ENCODE results near the gene SCGB2A2. TPM values are rescaled to one million over a fixed set of nuclear protein-coding genes. Genes with fewer than 3 reads are reported as not detected.

The SCGB2A2 gene
- total RNA-seq, 1 experiment from 2014 or later: not detected

DNA sequence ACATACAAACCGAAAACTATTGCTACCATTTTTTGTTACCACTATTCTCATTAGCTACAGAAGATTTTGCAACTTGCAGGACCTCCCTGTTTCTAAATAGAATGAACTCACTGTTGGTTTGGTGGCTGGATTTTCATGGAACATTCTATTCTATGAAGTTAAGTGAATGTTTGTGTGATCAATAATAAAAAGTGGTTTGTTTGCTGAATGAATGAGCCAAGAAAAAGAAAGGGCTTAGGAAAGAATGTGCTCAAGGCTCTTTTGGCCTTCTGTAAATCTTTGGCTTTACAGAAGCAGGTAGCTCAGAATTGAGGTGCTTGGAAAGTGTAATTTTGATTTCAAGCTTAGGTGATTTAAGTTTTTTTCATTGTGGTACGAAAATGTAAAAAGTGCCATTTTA lies 33.8 kb upstream of the SCGB2A2 start:
- Mint-ChIP-seq H3K4me1 (ENCODE audit: low read depth, unreplicated experiment) (no peaks in the 10 kb centered on the region), H3K27me3 (ENCODE audit: unreplicated experiment) (peaks cover 88% of the 10 kb centered on the region), H3K9me3 (ENCODE audit: low read depth, unreplicated experiment) (no peaks in the 10 kb centered on the region), H3K36me3 (ENCODE audit: insufficient read depth, unreplicated experiment) (no peaks in the 10 kb centered on the region), H3K27ac (ENCODE audit: unreplicated experiment) (no peak overlapping the region), H3K4me3 (ENCODE audit: low read depth, unreplicated experiment) (no peak overlapping the region)
- intact Hi-C loops (cut with micrococcal nuclease; ENCODE audit: unreplicated experiment): no loop called here
- no TSS peak for BruUV-seq (replicated peaks)
- no peak for DNase-seq
- TF ChIP-seq, protein P1, sequence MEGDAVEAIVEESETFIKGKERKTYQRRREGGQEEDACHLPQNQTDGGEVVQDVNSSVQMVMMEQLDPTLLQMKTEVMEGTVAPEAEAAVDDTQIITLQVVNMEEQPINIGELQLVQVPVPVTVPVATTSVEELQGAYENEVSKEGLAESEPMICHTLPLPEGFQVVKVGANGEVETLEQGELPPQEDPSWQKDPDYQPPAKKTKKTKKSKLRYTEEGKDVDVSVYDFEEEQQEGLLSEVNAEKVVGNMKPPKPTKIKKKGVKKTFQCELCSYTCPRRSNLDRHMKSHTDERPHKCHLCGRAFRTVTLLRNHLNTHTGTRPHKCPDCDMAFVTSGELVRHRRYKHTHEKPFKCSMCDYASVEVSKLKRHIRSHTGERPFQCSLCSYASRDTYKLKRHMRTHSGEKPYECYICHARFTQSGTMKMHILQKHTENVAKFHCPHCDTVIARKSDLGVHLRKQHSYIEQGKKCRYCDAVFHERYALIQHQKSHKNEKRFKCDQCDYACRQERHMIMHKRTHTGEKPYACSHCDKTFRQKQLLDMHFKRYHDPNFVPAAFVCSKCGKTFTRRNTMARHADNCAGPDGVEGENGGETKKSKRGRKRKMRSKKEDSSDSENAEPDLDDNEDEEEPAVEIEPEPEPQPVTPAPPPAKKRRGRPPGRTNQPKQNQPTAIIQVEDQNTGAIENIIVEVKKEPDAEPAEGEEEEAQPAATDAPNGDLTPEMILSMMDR (IDR thresholded peaks at IDR 0.05; ENCODE audit: unreplicated experiment): no peak
- CTCF ChIA-PET: no interaction called here

DNA sequence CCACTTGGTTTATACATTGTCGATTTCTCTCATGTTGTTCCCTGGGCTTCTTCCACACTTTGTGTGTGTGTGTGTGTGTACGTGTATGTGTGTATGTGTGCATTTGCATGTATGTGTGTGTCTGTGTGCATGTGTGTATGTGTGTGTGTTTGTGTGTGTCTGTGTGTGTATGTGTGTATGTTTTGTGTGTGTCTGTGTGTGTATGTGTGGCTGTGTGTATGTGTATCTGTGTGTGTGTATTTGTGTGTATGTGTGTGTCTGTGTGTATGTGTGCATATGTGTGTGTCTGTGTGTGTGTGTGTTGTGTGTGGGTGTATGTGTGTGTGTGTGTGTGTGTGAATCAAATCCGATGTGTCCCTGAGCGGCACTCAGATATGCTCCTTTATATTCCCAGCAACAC lies 32.5 kb upstream of the SCGB2A2 start:
- CTCF ChIA-PET: interaction anchor here (0.8 kb wide), 1 partner anchor 232 kb away, joined by 4 read pairs; no protein-coding TSS in a partner anchor
- H3K9me3 Mint-ChIP-seq (ENCODE audit: low read depth, unreplicated experiment): no peaks in the 10 kb centered on the region
- H3K36me3 Mint-ChIP-seq (ENCODE audit: insufficient read depth, unreplicated experiment): no peaks in the 10 kb centered on the region
- no peak overlapping the region for H3K4me3 Mint-ChIP-seq (ENCODE audit: low read depth, unreplicated experiment)
- H3K27me3 Mint-ChIP-seq (ENCODE audit: unreplicated experiment): peaks cover 81% of the 10 kb centered on the region
- no peak for DNase-seq
- H3K27ac Mint-ChIP-seq (ENCODE audit: unreplicated experiment): no peak overlapping the region
- no TSS peak for BruUV-seq (replicated peaks)
- intact Hi-C loops (cut with micrococcal nuclease; ENCODE audit: unreplicated experiment): no loop called here
- no peaks in the 10 kb centered on the region for H3K4me1 Mint-ChIP-seq (ENCODE audit: low read depth, unreplicated experiment)
- TF ChIP-seq, protein P1 (IDR thresholded peaks at IDR 0.05; ENCODE audit: unreplicated experiment): no peak

DNA sequence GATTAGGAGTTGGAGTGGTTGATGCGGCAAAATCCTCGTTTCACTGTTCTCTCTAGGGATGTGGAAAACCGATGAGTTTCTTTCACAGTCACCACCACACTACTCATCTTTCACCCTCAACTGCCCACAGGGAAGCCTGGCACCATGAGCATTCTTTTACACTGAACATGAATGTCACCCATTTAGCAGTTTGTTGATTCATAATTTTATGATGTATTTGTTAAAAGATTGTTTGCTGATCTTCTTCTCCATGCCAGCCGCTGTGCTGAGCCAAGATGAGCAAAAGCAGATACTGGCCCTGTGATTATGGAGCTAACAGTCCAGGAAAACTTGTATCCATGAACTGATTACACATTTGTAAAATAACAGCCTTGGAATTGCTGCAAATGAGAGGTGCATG lies 31.8 kb upstream of the SCGB2A2 start:
- H3K4me3 Mint-ChIP-seq (ENCODE audit: low read depth, unreplicated experiment): no peak overlapping the region
- intact Hi-C loops (cut with micrococcal nuclease; ENCODE audit: unreplicated experiment): no loop called here
- DNase-seq: no peak
- CTCF ChIA-PET: interaction anchor here (0.8 kb wide), 1 partner anchor 231 kb away, joined by 4 read pairs; no protein-coding TSS in a partner anchor
- no peaks in the 10 kb centered on the region for H3K9me3 Mint-ChIP-seq (ENCODE audit: low read depth, unreplicated experiment)
- H3K36me3 Mint-ChIP-seq (ENCODE audit: insufficient read depth, unreplicated experiment): no peaks in the 10 kb centered on the region
- BruUV-seq (replicated peaks): no TSS peak
- no peak overlapping the region for H3K27ac Mint-ChIP-seq (ENCODE audit: unreplicated experiment)
- TF ChIP-seq, protein P1 (IDR thresholded peaks at IDR 0.05; ENCODE audit: unreplicated experiment): no peak
- no peaks in the 10 kb centered on the region for H3K4me1 Mint-ChIP-seq (ENCODE audit: low read depth, unreplicated experiment)
- peaks cover 81% of the 10 kb centered on the region for H3K27me3 Mint-ChIP-seq (ENCODE audit: unreplicated experiment)

DNA sequence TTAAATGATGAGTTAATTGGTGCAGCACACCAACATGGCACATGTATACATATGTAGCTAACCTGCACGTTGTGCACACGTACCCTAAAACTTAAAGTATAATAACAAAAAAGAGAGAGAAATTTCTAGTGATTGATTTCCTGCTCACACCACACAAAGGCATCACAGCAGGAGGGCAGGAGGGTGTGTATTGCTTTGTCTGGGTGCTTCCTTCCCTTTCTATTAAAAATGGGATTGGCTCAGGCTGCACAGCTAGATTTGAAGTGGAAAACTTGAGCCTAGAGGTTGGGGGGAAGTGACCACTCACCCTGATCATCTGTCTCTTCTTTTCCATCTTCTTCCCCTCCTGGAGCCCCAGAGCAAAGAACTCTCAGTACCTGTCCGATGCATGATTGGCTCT lies 28.9 kb upstream of the SCGB2A2 start:
- no TSS peak for BruUV-seq (replicated peaks)
- Mint-ChIP-seq H3K4me3 (ENCODE audit: low read depth, unreplicated experiment) (no peak overlapping the region), H3K4me1 (ENCODE audit: low read depth, unreplicated experiment) (no peaks in the 10 kb centered on the region), H3K9me3 (ENCODE audit: low read depth, unreplicated experiment) (no peaks in the 10 kb centered on the region), H3K36me3 (ENCODE audit: insufficient read depth, unreplicated experiment) (no peaks in the 10 kb centered on the region), H3K27ac (ENCODE audit: unreplicated experiment) (no peak overlapping the region), H3K27me3 (ENCODE audit: unreplicated experiment) (peaks cover 84% of the 10 kb centered on the region)
- TF ChIP-seq, protein P1 (IDR thresholded peaks at IDR 0.05; ENCODE audit: unreplicated experiment): no peak
- intact Hi-C loops (cut with micrococcal nuclease; ENCODE audit: unreplicated experiment): no loop called here
- no peak for DNase-seq
- CTCF ChIA-PET: no interaction called here
